Right ventricle myocardium inferior (tissue), 1 donor: ENCODE measurements around the gene ANKS1B. TPM values are rescaled to one million over a fixed set of nuclear protein-coding genes. Genes with fewer than 3 reads are reported as not detected.
"Not testable (repeated sequence)": the region's sequence is repeated elsewhere in the genome, so short reads cannot be mapped to it uniquely, and the experiment has no call there.

ENCODE experiments used
- ATAC-seq: fragments of 200-7000 bp; cut with Tn5 transposase; one replicate; pipeline ENCODE4 v1.9.1; 2020; ENCODE audit warnings: mild to moderate bottlenecking, moderate library complexity
- DNase-seq: peaks from one replicate; pipeline ENCODE4 v3.0.0; 2021; ENCODE audit errors: missing footprints
- intact Hi-C: fragments of 100-400 bp; cut with DNase I; formaldehyde crosslinking; loops from one replicate; pipeline ENCODE4 v1.11.0; 2022
- total RNA-seq: library from RNA; stranded (reverse); fragmentation: NEBNext Ultra II Directional; extraction: Animal tissue kit (Norgen Biotek cat#: 25700); gene quantifications from one replicate; pipeline ENCODE4 v1.2.1, GENCODE V29; 2021
- donor health status: DM: no; HTN: yes; CAD: no; lungs with severe emphysema.

The ANKS1B gene
- total RNA-seq, 1 donor from 2014 or later = 2.3 TPM

GRCh38 chr12:98883231-98883630 lies 1101.5 kb downstream of the ANKS1B start:
- no peak for ATAC-seq

GRCh38 chr12:98882526-98882925 lies 1102.2 kb downstream of the ANKS1B start:
- intact Hi-C loops = no loop called here

More at GRCh38 chr12:98883231-98883630, 1101.5 kb downstream of the ANKS1B start:
- DNase-seq = no peak
- intact Hi-C loops = no loop called here

GRCh38 chr12:98873776-98874175 lies 1111.0 kb downstream of the ANKS1B start:
- DNase-seq (no peak), ATAC-seq (no peak)
- intact Hi-C loops = no loop called here

More at GRCh38 chr12:98882526-98882925, 1102.2 kb downstream of the ANKS1B start:
- no peak for ATAC-seq
- no peak for DNase-seq

GRCh38 chr12:98870504-98870903 lies 1114.2 kb downstream of the ANKS1B start:
- ATAC-seq = no peak
- intact Hi-C loops = no loop called here
- DNase-seq = no peak

GRCh38 chr12:98869886-98870503 lies 1114.7 kb downstream of the ANKS1B start:
- no peak for ATAC-seq
- DNase-seq = no peak
- intact Hi-C loops = no loop called here

GRCh38 chr12:98868538-98868937 lies 1116.2 kb downstream of the ANKS1B start:
- intact Hi-C loops = no loop called here
- ATAC-seq (no peak), DNase-seq (no peak)

DNA sequence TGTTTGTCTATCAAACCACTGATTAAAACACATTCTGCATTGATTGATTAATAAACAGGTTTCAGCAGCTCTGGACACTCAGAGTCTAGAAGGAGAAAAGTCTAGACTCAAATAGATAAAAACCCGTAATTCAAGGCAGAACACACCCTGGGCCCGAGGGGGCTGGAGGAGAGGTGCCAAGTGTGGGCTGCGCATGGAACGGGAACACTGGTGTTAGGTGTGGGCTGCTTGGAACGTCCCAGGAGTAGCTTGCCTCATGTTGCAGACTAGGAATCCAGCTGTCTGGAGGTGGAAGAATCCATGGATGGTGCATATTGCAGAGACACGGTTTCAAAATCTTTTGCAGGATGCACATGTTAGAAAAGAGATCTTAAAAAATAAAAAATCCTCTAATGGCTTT lies 1116.7 kb downstream of the ANKS1B start:
- DNase-seq (no peak), ATAC-seq (no peak)
- intact Hi-C loops = no loop called here

DNA sequence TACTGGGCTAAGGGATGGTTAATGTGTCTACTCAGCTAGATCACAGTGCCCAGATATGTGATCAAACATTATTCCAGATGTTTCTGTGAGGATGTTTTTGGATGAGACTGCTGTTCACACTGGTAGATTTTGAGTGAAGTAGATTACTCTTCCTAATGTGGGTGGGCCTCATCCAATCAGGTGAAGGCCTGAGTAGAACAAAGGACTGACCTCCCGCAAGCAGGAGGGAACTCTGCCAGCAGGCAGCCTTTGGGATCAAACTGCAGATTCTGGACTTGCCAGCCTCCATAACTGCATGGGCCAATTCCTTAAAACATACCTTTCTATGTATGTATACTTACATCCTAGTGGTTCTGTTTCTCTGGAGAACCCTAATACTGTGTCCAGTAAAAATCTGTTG lies 1120.4 kb downstream of the ANKS1B start:
- intact Hi-C loops = no loop called here
- DNase-seq (no peak), ATAC-seq (no peak)

GRCh38 chr12:98863167-98863566 lies 1121.6 kb downstream of the ANKS1B start:
- DNase-seq = no peak
- intact Hi-C loops = no loop called here
- no peak for ATAC-seq

DNA sequence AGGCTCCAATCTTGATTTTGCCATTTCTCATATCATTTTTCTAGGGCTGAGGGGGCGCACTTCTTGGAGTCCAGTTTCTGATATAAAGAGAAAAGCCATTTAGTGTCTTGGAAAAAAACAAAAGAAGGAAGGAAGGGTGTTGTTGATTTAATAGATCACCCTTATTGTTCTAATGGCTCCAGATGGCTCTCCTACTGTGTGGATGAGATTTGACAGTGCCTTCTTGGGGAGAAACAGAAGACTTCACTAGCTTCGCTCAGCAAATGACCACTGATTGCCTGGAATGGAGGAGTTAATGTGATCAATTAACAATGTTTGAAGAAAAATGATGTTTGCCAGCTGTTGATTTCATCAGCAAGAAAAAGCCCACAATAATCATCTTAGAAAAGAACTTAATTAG lies 1123.5 kb downstream of the ANKS1B start:
- ATAC-seq = no peak
- DNase-seq = no peak
- intact Hi-C loops = no loop called here

DNA sequence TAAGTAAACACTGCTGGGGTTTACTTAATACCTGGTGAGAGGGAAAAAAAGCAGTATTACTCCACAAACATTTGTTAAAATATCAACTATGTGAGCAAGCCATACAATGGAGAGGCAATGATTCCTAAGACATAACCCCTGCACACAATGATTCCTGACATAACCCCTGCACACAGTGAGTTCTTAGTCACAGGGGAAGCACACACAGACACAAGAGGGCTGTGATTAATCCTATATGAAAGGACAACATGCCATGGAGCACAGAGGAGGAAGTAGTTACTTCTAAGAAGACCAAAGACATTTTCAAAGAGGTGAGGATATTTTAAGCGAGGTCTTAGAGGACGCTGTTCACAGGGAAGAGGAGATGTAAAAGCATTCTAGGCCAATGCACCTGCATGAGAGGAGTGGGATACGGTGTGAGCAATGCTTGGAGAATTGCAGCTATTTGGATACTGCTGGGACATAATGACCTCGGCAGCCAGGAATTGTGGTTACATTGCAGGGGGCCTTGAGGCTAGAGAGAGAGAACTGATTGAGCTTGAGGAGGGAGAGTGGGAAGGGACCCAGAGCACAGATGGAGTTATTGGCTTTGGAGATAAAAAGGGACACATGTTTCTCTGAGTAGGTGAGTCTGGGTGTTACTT lies 1127.7 kb downstream of the ANKS1B start:
- intact Hi-C loops = no loop called here
- no peak for DNase-seq
- no peak for ATAC-seq

DNA sequence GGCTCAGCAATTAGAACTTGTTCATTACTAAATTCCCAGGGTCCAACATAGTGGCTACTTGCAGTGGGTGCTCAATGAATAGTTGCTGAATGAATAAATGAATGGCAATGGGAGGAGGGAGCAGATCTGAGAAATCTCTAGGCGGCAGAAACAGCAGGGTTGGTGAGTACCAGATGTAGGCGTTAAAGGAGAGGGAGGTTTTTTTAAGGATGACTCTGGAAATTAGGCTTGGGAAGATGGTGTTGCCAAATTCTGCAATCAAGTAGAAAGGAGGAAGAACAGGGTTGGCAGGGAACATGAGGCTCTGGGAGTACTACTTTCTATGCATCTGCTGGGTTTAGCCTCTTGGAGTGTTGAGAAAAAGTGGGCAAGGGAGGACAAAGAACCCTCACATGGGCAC lies 1132.6 kb downstream of the ANKS1B start:
- intact Hi-C loops = no loop called here
- ATAC-seq (no peak), DNase-seq (no peak)

- ATAC-seq (no peak), DNase-seq (no peak)
- intact Hi-C loops = loop anchor here (5.0 kb wide), 1 partner anchor 100 kb away; no protein-coding TSS in a partner anchor
These were observed 1137.5 kb downstream of the ANKS1B start for GRCh38 chr12:98847242-98847641.

- intact Hi-C loops = loop anchor here (5.0 kb wide), 1 partner anchor 101 kb away; no protein-coding TSS in a partner anchor
- no peak for ATAC-seq
- no peak for DNase-seq
These were observed 1138.8 kb downstream of the ANKS1B start for GRCh38 chr12:98845957-98846356.

DNA sequence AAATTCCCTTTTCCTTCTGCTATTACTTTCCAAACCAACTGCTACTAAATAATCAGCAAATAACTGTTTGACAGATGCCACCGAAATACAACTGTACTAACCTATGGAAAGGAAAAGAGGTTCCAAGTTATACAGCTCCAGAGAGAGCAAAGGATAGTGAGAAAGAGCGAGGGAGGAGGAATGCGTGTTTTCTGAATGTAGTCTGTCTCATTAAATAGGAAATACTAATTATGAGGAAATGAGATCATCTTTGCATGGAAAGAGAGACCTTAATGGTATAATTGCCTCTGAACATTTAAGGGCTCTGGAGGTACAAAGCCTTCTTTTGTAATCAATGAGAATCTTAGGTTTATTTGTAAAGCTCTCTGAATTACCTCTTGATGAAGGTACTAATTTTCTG lies 1144.4 kb downstream of the ANKS1B start:
- intact Hi-C loops = no loop called here
- DNase-seq (no peak), ATAC-seq (no peak)

GRCh38 chr12:98838231-98838647 lies 1146.5 kb downstream of the ANKS1B start:
- ATAC-seq (no peak), DNase-seq (no peak)
- intact Hi-C loops = no loop called here

DNA sequence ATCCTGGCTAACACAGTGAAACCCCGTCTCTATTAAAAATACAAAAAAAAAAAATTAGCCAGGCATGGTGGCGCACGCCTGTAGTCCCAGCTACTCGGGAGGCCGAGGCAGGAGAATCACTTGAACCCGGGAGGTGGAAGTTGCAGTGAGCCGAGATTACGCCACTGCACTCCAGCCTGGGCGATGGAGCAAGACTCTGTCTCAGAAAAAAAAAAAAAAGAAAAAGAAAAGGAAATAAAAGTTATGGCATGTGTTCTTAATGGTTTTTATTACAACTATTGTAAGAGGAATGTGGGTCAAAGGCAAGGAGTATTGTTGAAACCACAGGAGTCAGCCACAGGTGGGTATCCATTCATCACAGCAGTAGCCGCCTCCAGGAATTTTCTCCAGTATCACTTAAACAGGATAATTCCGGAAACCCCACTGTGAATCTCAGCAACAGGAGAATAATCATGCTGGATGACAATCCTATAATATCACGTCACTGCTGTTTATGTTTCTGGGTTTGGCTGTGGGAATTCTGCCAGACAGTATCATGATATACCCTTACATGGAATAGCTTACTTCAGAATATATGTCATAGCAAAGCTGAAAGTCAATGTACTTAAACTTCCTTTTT lies 1147.5 kb downstream of the ANKS1B start:
- intact Hi-C loops, DNase-seq, ATAC-seq: not testable (repeated sequence)

- no peak for ATAC-seq
- intact Hi-C loops = no loop called here
These were observed 1154.1 kb downstream of the ANKS1B start for GRCh38 chr12:98830657-98831056.

GRCh38 chr12:98828802-98829600 lies 1155.7 kb downstream of the ANKS1B start:
- intact Hi-C loops = no loop called here
- no peak for ATAC-seq

More at GRCh38 chr12:98830657-98831056, 1154.1 kb downstream of the ANKS1B start:
- DNase-seq = no peak

More at GRCh38 chr12:98828802-98829600, 1155.7 kb downstream of the ANKS1B start:
- no peak for DNase-seq
